Raji (cell line): ENCODE data around the gene NFATC4.

Source experiments
- POLR2A ChIP-seq: IDR thresholded peaks from 2 replicates; pipeline ENCODE4 v1.6.1; 2011; ENCODE audit warnings: low read depth, low read length, control low read depth; ENCODE audit not compliant: insufficient read depth

Gene NFATC4

GRCh38 chr14:24353559-24354481 is 14.2 kb upstream of the NFATC4 start:
- TF ChIP-seq POLR2A: no peak

GRCh38 chr14:24355009-24355408 is 13.0 kb upstream of the NFATC4 start:
- TF ChIP-seq POLR2A: no peak

- TF ChIP-seq POLR2A: no peak
Observed at GRCh38 chr14:24356208-24356607, 11.8 kb upstream of the NFATC4 start.

GRCh38 chr14:24360281-24360680 is 7.7 kb upstream of the NFATC4 start:
- TF ChIP-seq POLR2A: no peak

- TF ChIP-seq POLR2A: no peak
Observed at GRCh38 chr14:24361326-24361725, 6.7 kb upstream of the NFATC4 start.

- no peak for TF ChIP-seq POLR2A
Observed at GRCh38 chr14:24362241-24362960, 5.6 kb upstream of the NFATC4 start.

- no peak for TF ChIP-seq POLR2A
Observed at GRCh38 chr14:24363401-24363800, 4.6 kb upstream of the NFATC4 start.

GRCh38 chr14:24364841-24365240 is 3.1 kb upstream of the NFATC4 start:
- no peak for TF ChIP-seq POLR2A

- peak; percentile 55; the same call in 1 of the 2 replicates for TF ChIP-seq POLR2A
Observed at GRCh38 chr14:24365600-24366412, 2.2 kb upstream of the NFATC4 start.

GRCh38 chr14:24366413-24366720 is 1.6 kb upstream of the NFATC4 start:
- no peak for TF ChIP-seq POLR2A

GRCh38 chr14:24366721-24367513 is 1.1 kb upstream of the NFATC4 start:
- peak; percentile 40; the same call in 1 of the 2 replicates for TF ChIP-seq POLR2A

GRCh38 chr14:24368212-24368561 is 203 bp downstream of the NFATC4 start:
- TF ChIP-seq POLR2A: no peak

- peak; percentile 29 for TF ChIP-seq POLR2A
Observed at GRCh38 chr14:24368562-24369252, 723 bp downstream of the NFATC4 start.

- no peak for TF ChIP-seq POLR2A
Observed at GRCh38 chr14:24369463-24369862, 1.5 kb downstream of the NFATC4 start.
